HEK293 (cell line): ENCODE data around the gene SIGMAR1.

Experiments
- ATF2 ChIP-seq: fragments of 450-650 bp; formaldehyde crosslinking; IDR thresholded peaks from 2 replicates; pipeline ENCODE4 v1.5.1; 2016; ENCODE audit warnings: missing biosample characterization, missing genetic modification characterization, low read depth
- CTCF ChIP-seq: fragments of 450-650 bp; formaldehyde crosslinking; IDR thresholded peaks from 2 replicates; pipeline ENCODE4 v1.5.1; 2016; ENCODE audit warnings: missing biosample characterization, missing genetic modification characterization
- TSHZ1 ChIP-seq: fragments of 450-650 bp; formaldehyde crosslinking; IDR thresholded peaks from 2 replicates; pipeline ENCODE4 v1.5.1; 2016; ENCODE audit warnings: missing biosample characterization, missing genetic modification characterization, borderline replicate concordance
- ZBTB26 ChIP-seq: fragments of 450-650 bp; formaldehyde crosslinking; optimal IDR thresholded peaks from 2 replicates; pipeline ENCODE3; 2016; ENCODE audit warnings: missing biosample characterization, mild to moderate bottlenecking, missing genetic modification characterization
- ZNF174 ChIP-seq: fragments of 450-650 bp; formaldehyde crosslinking; IDR thresholded peaks from 2 replicates; pipeline ENCODE4 v1.5.0; 2017; ENCODE audit warnings: missing biosample characterization, mild to moderate bottlenecking, missing genetic modification characterization
- ZNF292 ChIP-seq: fragments of 450-650 bp; formaldehyde crosslinking; IDR thresholded peaks from 2 replicates; pipeline ENCODE4 v1.5.1; 2016; ENCODE audit warnings: low read depth, missing biosample characterization, missing genetic modification characterization, borderline replicate concordance
- ZNF624 ChIP-seq: fragments of 450-650 bp; formaldehyde crosslinking; IDR thresholded peaks from 2 replicates; pipeline ENCODE4 v1.5.1; 2017; ENCODE audit warnings: missing biosample characterization, missing genetic modification characterization
- ZNF701 ChIP-seq: fragments of 450-650 bp; formaldehyde crosslinking; IDR thresholded peaks from 2 replicates; pipeline ENCODE4 v1.5.1; 2016; ENCODE audit warnings: missing biosample characterization, missing genetic modification characterization
- ZNF704 ChIP-seq: fragments of 450-650 bp; formaldehyde crosslinking; IDR thresholded peaks from 2 replicates; pipeline ENCODE4 v1.5.1; 2016; ENCODE audit warnings: missing biosample characterization, missing genetic modification characterization
- ZNF785 ChIP-seq: fragments of 450-650 bp; formaldehyde crosslinking; IDR thresholded peaks from 2 replicates; pipeline ENCODE4 v1.5.1; 2016; ENCODE audit warnings: missing biosample characterization, missing genetic modification characterization

- no peak for TF ChIP-seq ZNF624 (tag by site-specific recombination)
- TF ChIP-seq ZBTB26, result no peak
- no peak for TF ChIP-seq TSHZ1
- TF ChIP-seq ZNF174 (tag by site-specific recombination), result no peak
- TF ChIP-seq ATF2 (tag by site-specific recombination), result no peak
- TF ChIP-seq CTCF (tag by site-specific recombination), result no peak
- no peak for TF ChIP-seq ZNF704 (tag by site-specific recombination)
- TF ChIP-seq ZNF785, result no peak
- TF ChIP-seq ZNF292 (tag by site-specific recombination), result no peak
- TF ChIP-seq ZNF701 (tag by site-specific recombination), result no peak
Observed at GRCh38 chr9:34611251-34611810, 26.3 kb downstream of the SIGMAR1 start.
